SK-N-SH (cell line): ENCODE results near the gene IRX2. TPM values are rescaled to one million over a fixed set of nuclear protein-coding genes. Genes with fewer than 3 reads are reported as not detected.

Experiments
- CTCF ChIA-PET: fragments of 300-600, 350-600 bp; formaldehyde crosslinking; extraction: SDS; loops from one replicate; lab custom pipeline; 2021; lab: Yijun Ruan, JAX
- POLR2A ChIA-PET: fragments of 350-600 bp; sonication (Branson Sonifier 250); formaldehyde crosslinking; extraction: SDS; loops from one replicate; lab custom pipeline; 2020; ENCODE audit warnings: antibody characterized with exemption, inconsistent platforms; lab: Yijun Ruan, JAX
- DNase-seq: peaks from one replicate; pipeline ENCODE4 v3.0.0; 2012
- H2AFZ ChIP-seq: fragments of 200-600 bp; sonication (generic); 2 replicates; pipeline ENCODE4 v1.8.1; 2016; ENCODE audit warnings: antibody characterized with exemption, mild to moderate bottlenecking, low read depth
- H3F3A ChIP-seq: fragments of 200-600 bp; sonication (generic); replicated peaks from 2 replicates; pipeline ENCODE3; 2016; ENCODE audit warnings: antibody characterized with exemption, mild to moderate bottlenecking; ENCODE audit not compliant: insufficient read depth
- H3K27ac ChIP-seq, 2 experiments: fragments of 200-500 bp in 1 of 2; fragments of 200-600 bp in 1 of 2; sonication (Bioruptor generic) in 1 of 2; sonication (generic), shearing (Covaris generic) in 1 of 2; 2 replicates each; pipeline versions ENCODE4 v1.5.1 to v1.6.1; 2014 to 2016; ENCODE audit warnings: low read depth in 2 of 2, inconsistent platforms in 1 of 2, low read length in 1 of 2, mild to moderate bottlenecking in 1 of 2, mixed read lengths in 1 of 2
- H3K27me3 ChIP-seq: fragments of 200-600 bp; sonication (generic), shearing (Covaris generic); 2 replicates; pipeline ENCODE4 v1.6.1; 2016; ENCODE audit warnings: mixed run types; ENCODE audit not compliant: insufficient read depth
- H3K36me3 ChIP-seq, 2 experiments: fragments of 200-500 bp in 1 of 2; fragments of 200-600 bp in 1 of 2; sonication (Bioruptor generic) in 1 of 2; sonication (generic) in 1 of 2; replicated peaks in 1 of 2; 2 replicates each; pipeline versions ENCODE3 to v1.5.1; 2014 to 2016; ENCODE audit warnings: low read length in 1 of 2, mild to moderate bottlenecking in 1 of 2; ENCODE audit not compliant: insufficient read depth in 2 of 2, control insufficient read depth in 1 of 2
- H3K4me1 ChIP-seq, 2 experiments: fragments of 200-500 bp in 1 of 2; fragments of 200-600 bp in 1 of 2; sonication (Bioruptor generic) in 1 of 2; sonication (generic), shearing (Covaris generic) in 1 of 2; 2 replicates each; pipeline versions ENCODE4 v1.5.1 to v1.6.1; 2014 to 2016; ENCODE audit warnings: low read depth in 1 of 2, low read length in 1 of 2, mixed run types in 1 of 2; ENCODE audit not compliant: insufficient read depth in 2 of 2, control insufficient read depth in 1 of 2
- H3K4me2 ChIP-seq: fragments of 200-600 bp; sonication (generic), shearing (Covaris generic); 2 replicates; pipeline ENCODE4 v1.6.1; 2017; ENCODE audit warnings: mixed run types
- H3K4me3 ChIP-seq, 2 experiments: fragments of 200-500 bp in 1 of 2; fragments of 200-600 bp in 1 of 2; sonication (Bioruptor generic) in 1 of 2; sonication (generic), shearing (Covaris generic) in 1 of 2; 2 replicates each; pipeline versions ENCODE4 v1.5.1 to v1.8.1; 2014 to 2016; ENCODE audit warnings: low read depth in 2 of 2, inconsistent platforms in 1 of 2, low read length in 1 of 2, mild to moderate bottlenecking in 1 of 2, mixed read lengths in 1 of 2, moderate library complexity in 1 of 2
- H3K79me2 ChIP-seq: fragments of 200-600 bp; sonication (generic); 2 replicates; pipeline ENCODE4 v1.8.1; 2017; ENCODE audit warnings: mild to moderate bottlenecking; ENCODE audit not compliant: insufficient read depth
- H3K9ac ChIP-seq: fragments of 200-600 bp; sonication (generic); 2 replicates; pipeline ENCODE4 v1.6.1; 2017; ENCODE audit warnings: mixed run types
- H3K9me2 ChIP-seq: fragments of 200-600 bp; sonication (generic); 2 replicates; pipeline ENCODE4 v1.6.1; 2017; ENCODE audit warnings: mixed run types
- H3K9me3 ChIP-seq: fragments of 200-600 bp; sonication (generic); 2 replicates; pipeline ENCODE4 v1.6.1; 2017; ENCODE audit warnings: mixed run types, mild to moderate bottlenecking, moderate library complexity
- H4K20me1 ChIP-seq: fragments of 200-600 bp; sonication (generic); 2 replicates; pipeline ENCODE4 v1.6.1; 2017; ENCODE audit warnings: mild to moderate bottlenecking, mixed run types; ENCODE audit not compliant: insufficient read depth
- ELF1 ChIP-seq: IDR thresholded peaks from 2 replicates; pipeline ENCODE4 v1.4.0; 2012
- EP300 ChIP-seq, 2 experiments: IDR thresholded peaks; 2 replicates each; pipeline versions ENCODE4 v1.4.0 to v1.6.1; 2012; ENCODE audit warnings: borderline replicate concordance in 1 of 2, low read depth in 1 of 2, low read length in 1 of 2
- FOSL2 ChIP-seq: IDR thresholded peaks from 2 replicates; pipeline ENCODE4 v1.4.0; 2012; ENCODE audit warnings: low read depth, mild to moderate bottlenecking, moderate library complexity, borderline replicate concordance
- FOXM1 ChIP-seq: IDR thresholded peaks from 2 replicates; pipeline ENCODE4 v1.4.0; 2012; ENCODE audit warnings: low read depth, mild to moderate bottlenecking
- JUND ChIP-seq: IDR thresholded peaks from 2 replicates; pipeline ENCODE4 v1.4.0; 2012
- MAX ChIP-seq: IDR thresholded peaks from 2 replicates; pipeline ENCODE4 v1.4.0; 2012; ENCODE audit warnings: low read depth
- NFIC ChIP-seq: IDR thresholded peaks from 2 replicates; pipeline ENCODE4 v1.4.0; 2012; ENCODE audit warnings: borderline replicate concordance
- RCOR1 ChIP-seq: fragments of 150-350 bp; IDR thresholded peaks from 2 replicates; pipeline ENCODE4 v1.6.1; 2017; ENCODE audit warnings: antibody characterized with exemption, low read length
- RFX5 ChIP-seq: IDR thresholded peaks from 2 replicates; pipeline ENCODE4 v1.6.1; 2012; ENCODE audit warnings: mild to moderate bottlenecking, improper control_type of control experiment, low read length
- SIN3A ChIP-seq: IDR thresholded peaks from 2 replicates; pipeline ENCODE4 v1.6.1; 2012; ENCODE audit warnings: low read depth, mild to moderate bottlenecking, low read length, moderate library complexity, borderline replicate concordance
- SMC3 ChIP-seq: IDR thresholded peaks from 2 replicates; pipeline ENCODE4 v1.6.1; 2012; ENCODE audit warnings: low read depth, low read length, improper control_type of control experiment
- TAF1 ChIP-seq: IDR thresholded peaks from 2 replicates; pipeline ENCODE4 v1.6.1; 2012; ENCODE audit warnings: low read depth, mild to moderate bottlenecking, low read length, moderate library complexity, borderline replicate concordance
- TEAD4 ChIP-seq: IDR thresholded peaks from 2 replicates; pipeline ENCODE4 v1.4.0; 2012; ENCODE audit warnings: mild to moderate bottlenecking, borderline replicate concordance; ENCODE audit not compliant: insufficient read depth
- USF1 ChIP-seq: IDR thresholded peaks from 2 replicates; pipeline ENCODE4 v1.4.0; 2012; ENCODE audit warnings: low read depth, borderline replicate concordance
- YY1 ChIP-seq: IDR thresholded peaks from 2 replicates; pipeline ENCODE4 v1.4.0; 2012; ENCODE audit warnings: low read depth, mild to moderate bottlenecking
- ZBTB33 ChIP-seq: IDR thresholded peaks from 2 replicates; pipeline ENCODE4 v1.4.0; 2012; ENCODE audit warnings: low read depth, borderline replicate concordance
- WGBS: methylation state at CpG from one replicate; pipeline ENCODE4 v1.1.6; 2017; ENCODE audit warnings: low lambda C conversion rate; 5-methylcytosine and 5-hydroxymethylcytosine counted together
- polyA plus RNA-seq, 3 experiments: library from polyadenylated mRNA; depleted of rRNA; stranded (reverse); fragments of >200 nt; gene quantifications; 2 replicates each; pipeline ENCODE4 v1.2.3, GENCODE V29; 2012
- TF ChIP-seq, protein P1 (sequence below): fragments of 200-600 bp; sonication (generic); IDR thresholded peaks from 2 replicates; pipeline ENCODE4 v1.6.1; 2017; ENCODE audit warnings: antibody characterized with exemption, mild to moderate bottlenecking, moderate library complexity
- TF ChIP-seq, protein P2 (sequence below): fragments of 150-350 bp; IDR thresholded peaks from 2 replicates; pipeline ENCODE4 v1.6.1; 2017; ENCODE audit warnings: antibody characterized with exemption, low read length, low read depth, borderline replicate concordance
- TF ChIP-seq, protein P3 (sequence below): IDR thresholded peaks from 2 replicates; pipeline ENCODE4 v1.6.1; 2012; ENCODE audit warnings: mild to moderate bottlenecking, low read depth, low read length, moderate library complexity

Gene IRX2
- polyA plus RNA-seq, 1 of the 3 experiments (the other 2 are of a cell fraction), result not detected

- Histone ChIP-seq H3K27me3 (peaks cover 62% of the 10 kb centered on the region), H3K9ac (no peak overlapping the region), H3K4me2 (no peak overlapping the region), H3K27ac (no peak overlapping the region), H3K9me3 (no peaks in the 10 kb centered on the region), H3K36me3 (no peaks in the 10 kb centered on the region), H3F3A (no peaks in the 10 kb centered on the region), H3K79me2 (no peaks in the 10 kb centered on the region), H4K20me1 (no peaks in the 10 kb centered on the region), H3K9me2 (no peaks in the 10 kb centered on the region), H3K4me3 (no peak overlapping the region; a peak in 1 of 4 replicates), H2AFZ (no peak overlapping the region), H3K4me1 (no peaks in the 10 kb centered on the region)
- CTCF ChIA-PET, result no interaction called here
- POLR2A ChIA-PET, result no interaction called here
- WGBS, result 4% methylated on average over 3 of the region's 3 CpGs
- DNase-seq, result no peak
- no peak for TF ChIP-seq ELF1
- no peak for TF ChIP-seq SMC3
- TF ChIP-seq EP300 (IDR thresholded peaks at IDR 0.05; ENCODE audit: borderline replicate concordance in 1 of 2, low read depth in 1 of 2, low read length in 1 of 2), result no peak
- TF ChIP-seq NFIC, result no peak
- no peak for TF ChIP-seq TAF1
- TF ChIP-seq FOXM1, result no peak
- TF ChIP-seq YY1, result no peak
- TF ChIP-seq SIN3A, result no peak
- no peak for TF ChIP-seq MAX
- TF ChIP-seq RFX5, result no peak
These were observed 4.9 kb downstream of the IRX2 start for GRCh38 chr5:2746561-2747032.

GRCh38 chr5:2744485-2744884 lies 7.0 kb downstream of the IRX2 start:
- Histone ChIP-seq H3K9me3 (no peaks in the 10 kb centered on the region), H3K27ac (no peak overlapping the region), H3K9me2 (no peaks in the 10 kb centered on the region), H3K36me3 (no peaks in the 10 kb centered on the region), H3K27me3 (peaks cover 70% of the 10 kb centered on the region), H3K4me1 (no peaks in the 10 kb centered on the region), H3F3A (no peaks in the 10 kb centered on the region), H2AFZ (no peak overlapping the region), H3K4me2 (no peak overlapping the region), H3K79me2 (no peaks in the 10 kb centered on the region), H3K9ac (no peak overlapping the region), H4K20me1 (no peaks in the 10 kb centered on the region), H3K4me3 (no peak overlapping the region)
- POLR2A ChIA-PET, result no interaction called here
- CTCF ChIA-PET, result no interaction called here
- 5% methylated on average over 2 of the region's 2 CpGs for WGBS
- DNase-seq, result no peak
- TF ChIP-seq EP300 (IDR thresholded peaks at IDR 0.05; ENCODE audit: borderline replicate concordance in 1 of 2, low read depth in 1 of 2, low read length in 1 of 2) (no peak), RCOR1 (no peak), JUND (no peak), ZBTB33 (no peak), FOSL2 (no peak), TEAD4 (no peak), RFX5 (no peak), USF1 (no peak), NFIC (no peak)
- TF ChIP-seq, protein P1, sequence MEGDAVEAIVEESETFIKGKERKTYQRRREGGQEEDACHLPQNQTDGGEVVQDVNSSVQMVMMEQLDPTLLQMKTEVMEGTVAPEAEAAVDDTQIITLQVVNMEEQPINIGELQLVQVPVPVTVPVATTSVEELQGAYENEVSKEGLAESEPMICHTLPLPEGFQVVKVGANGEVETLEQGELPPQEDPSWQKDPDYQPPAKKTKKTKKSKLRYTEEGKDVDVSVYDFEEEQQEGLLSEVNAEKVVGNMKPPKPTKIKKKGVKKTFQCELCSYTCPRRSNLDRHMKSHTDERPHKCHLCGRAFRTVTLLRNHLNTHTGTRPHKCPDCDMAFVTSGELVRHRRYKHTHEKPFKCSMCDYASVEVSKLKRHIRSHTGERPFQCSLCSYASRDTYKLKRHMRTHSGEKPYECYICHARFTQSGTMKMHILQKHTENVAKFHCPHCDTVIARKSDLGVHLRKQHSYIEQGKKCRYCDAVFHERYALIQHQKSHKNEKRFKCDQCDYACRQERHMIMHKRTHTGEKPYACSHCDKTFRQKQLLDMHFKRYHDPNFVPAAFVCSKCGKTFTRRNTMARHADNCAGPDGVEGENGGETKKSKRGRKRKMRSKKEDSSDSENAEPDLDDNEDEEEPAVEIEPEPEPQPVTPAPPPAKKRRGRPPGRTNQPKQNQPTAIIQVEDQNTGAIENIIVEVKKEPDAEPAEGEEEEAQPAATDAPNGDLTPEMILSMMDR, result no peak
- TF ChIP-seq, protein P2, sequence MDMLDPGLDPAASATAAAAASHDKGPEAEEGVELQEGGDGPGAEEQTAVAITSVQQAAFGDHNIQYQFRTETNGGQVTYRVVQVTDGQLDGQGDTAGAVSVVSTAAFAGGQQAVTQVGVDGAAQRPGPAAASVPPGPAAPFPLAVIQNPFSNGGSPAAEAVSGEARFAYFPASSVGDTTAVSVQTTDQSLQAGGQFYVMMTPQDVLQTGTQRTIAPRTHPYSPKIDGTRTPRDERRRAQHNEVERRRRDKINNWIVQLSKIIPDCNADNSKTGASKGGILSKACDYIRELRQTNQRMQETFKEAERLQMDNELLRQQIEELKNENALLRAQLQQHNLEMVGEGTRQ, result no peak
- TF ChIP-seq, protein P3, sequence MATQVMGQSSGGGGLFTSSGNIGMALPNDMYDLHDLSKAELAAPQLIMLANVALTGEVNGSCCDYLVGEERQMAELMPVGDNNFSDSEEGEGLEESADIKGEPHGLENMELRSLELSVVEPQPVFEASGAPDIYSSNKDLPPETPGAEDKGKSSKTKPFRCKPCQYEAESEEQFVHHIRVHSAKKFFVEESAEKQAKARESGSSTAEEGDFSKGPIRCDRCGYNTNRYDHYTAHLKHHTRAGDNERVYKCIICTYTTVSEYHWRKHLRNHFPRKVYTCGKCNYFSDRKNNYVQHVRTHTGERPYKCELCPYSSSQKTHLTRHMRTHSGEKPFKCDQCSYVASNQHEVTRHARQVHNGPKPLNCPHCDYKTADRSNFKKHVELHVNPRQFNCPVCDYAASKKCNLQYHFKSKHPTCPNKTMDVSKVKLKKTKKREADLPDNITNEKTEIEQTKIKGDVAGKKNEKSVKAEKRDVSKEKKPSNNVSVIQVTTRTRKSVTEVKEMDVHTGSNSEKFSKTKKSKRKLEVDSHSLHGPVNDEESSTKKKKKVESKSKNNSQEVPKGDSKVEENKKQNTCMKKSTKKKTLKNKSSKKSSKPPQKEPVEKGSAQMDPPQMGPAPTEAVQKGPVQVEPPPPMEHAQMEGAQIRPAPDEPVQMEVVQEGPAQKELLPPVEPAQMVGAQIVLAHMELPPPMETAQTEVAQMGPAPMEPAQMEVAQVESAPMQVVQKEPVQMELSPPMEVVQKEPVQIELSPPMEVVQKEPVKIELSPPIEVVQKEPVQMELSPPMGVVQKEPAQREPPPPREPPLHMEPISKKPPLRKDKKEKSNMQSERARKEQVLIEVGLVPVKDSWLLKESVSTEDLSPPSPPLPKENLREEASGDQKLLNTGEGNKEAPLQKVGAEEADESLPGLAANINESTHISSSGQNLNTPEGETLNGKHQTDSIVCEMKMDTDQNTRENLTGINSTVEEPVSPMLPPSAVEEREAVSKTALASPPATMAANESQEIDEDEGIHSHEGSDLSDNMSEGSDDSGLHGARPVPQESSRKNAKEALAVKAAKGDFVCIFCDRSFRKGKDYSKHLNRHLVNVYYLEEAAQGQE, result no peak
